Vagina (tissue), 2 donors: ENCODE results near the gene CLEC4D.

Experiments
- POLR2A ChIP-seq, 2 donors: fragments of 450-650 bp; IDR thresholded peaks; one replicate each; pipeline ENCODE4 v1.6.1; 2017; ENCODE audit warnings: antibody characterized with exemption in 2 of 2, mild to moderate bottlenecking in 2 of 2, moderate library complexity in 2 of 2
- POLR2AphosphoS5 ChIP-seq, 2 donors: sonication (generic); formaldehyde crosslinking; IDR thresholded peaks; one replicate each; pipeline ENCODE4 v1.9.0; 2017; ENCODE audit warnings: antibody characterized with exemption in 2 of 2, mild to moderate bottlenecking in 2 of 2, low read depth in 1 of 2; ENCODE audit not compliant: insufficient read depth in 1 of 2
- TF ChIP-seq, protein P1 (sequence below), 3 experiments: fragments of 450-650 bp in 2 of 3; fragments of 200-600 bp in 1 of 3; sonication (generic) in 1 of 3; IDR thresholded peaks; one replicate each; pipeline ENCODE4 v1.5.1; 2017 to 2019; ENCODE audit warnings: antibody characterized with exemption in 3 of 3, mild to moderate bottlenecking in 2 of 3, moderate library complexity in 2 of 3

DNA sequence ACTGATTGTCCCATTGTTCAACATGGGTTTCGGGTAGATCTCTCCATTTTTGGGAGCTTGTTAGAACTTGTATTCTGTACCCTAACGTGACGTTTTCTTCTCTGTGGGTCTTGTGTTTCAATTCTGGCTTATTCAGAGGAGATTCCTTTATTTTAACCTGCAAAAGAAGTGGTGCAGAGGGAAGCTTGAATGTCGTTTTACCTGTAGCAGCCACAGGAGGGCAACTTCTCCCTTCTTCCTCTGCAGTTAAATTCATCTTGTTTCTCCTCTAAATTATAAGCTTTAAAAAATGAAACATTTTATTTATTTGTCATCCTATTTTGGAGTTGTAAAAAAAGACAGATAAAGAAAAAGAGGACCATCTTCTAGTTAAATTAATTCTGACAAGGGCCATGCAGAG lies 13.7 kb upstream of the CLEC4D start:
- TF ChIP-seq, protein P1, sequence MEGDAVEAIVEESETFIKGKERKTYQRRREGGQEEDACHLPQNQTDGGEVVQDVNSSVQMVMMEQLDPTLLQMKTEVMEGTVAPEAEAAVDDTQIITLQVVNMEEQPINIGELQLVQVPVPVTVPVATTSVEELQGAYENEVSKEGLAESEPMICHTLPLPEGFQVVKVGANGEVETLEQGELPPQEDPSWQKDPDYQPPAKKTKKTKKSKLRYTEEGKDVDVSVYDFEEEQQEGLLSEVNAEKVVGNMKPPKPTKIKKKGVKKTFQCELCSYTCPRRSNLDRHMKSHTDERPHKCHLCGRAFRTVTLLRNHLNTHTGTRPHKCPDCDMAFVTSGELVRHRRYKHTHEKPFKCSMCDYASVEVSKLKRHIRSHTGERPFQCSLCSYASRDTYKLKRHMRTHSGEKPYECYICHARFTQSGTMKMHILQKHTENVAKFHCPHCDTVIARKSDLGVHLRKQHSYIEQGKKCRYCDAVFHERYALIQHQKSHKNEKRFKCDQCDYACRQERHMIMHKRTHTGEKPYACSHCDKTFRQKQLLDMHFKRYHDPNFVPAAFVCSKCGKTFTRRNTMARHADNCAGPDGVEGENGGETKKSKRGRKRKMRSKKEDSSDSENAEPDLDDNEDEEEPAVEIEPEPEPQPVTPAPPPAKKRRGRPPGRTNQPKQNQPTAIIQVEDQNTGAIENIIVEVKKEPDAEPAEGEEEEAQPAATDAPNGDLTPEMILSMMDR (IDR thresholded peaks at IDR 0.05), result no peak
- no peak for TF ChIP-seq POLR2A (IDR thresholded peaks at IDR 0.05)
- TF ChIP-seq POLR2AphosphoS5 (IDR thresholded peaks at IDR 0.05; ENCODE audit: insufficient read depth in 1 of 2, low read depth in 1 of 2), result no peak
